GM21529 (cell line): Measurements from ENCODE around the gene PARP12.
A peak's percentile ranks its signal among the peaks of the same experiment; 100 is the strongest.

Source experiments
- ATAC-seq: cut with Tn5 transposase; IDR thresholded peaks from one replicate; pipeline ENCODE4 v1.9.1; 2021; ENCODE audit not compliant: unreplicated experiment

PARP12 gene

GRCh38 chr7:140036224-140036962 is 26.4 kb downstream of the PARP12 start:
- peak; percentile 73 for ATAC-seq

GRCh38 chr7:140035400-140036223 is 27.1 kb downstream of the PARP12 start:
- ATAC-seq: no peak

GRCh38 chr7:140034421-140034820 is 28.3 kb downstream of the PARP12 start:
- no peak for ATAC-seq

GRCh38 chr7:140033779-140034363 is 28.9 kb downstream of the PARP12 start:
- no peak for ATAC-seq

GRCh38 chr7:140033036-140033435 is 29.7 kb downstream of the PARP12 start:
- no peak for ATAC-seq

GRCh38 chr7:140031364-140031763 is 31.4 kb downstream of the PARP12 start:
- no peak for ATAC-seq

- ATAC-seq: no peak
These were observed 33.7 kb downstream of the PARP12 start for GRCh38 chr7:140029072-140029471.

- no peak for ATAC-seq
These were observed 34.4 kb downstream of the PARP12 start for GRCh38 chr7:140028311-140028710.

- ATAC-seq: no peak
These were observed 34.9 kb downstream of the PARP12 start for GRCh38 chr7:140027858-140028257.

GRCh38 chr7:140026935-140027334 is 35.8 kb downstream of the PARP12 start:
- no peak for ATAC-seq

- ATAC-seq: no peak
These were observed 36.8 kb downstream of the PARP12 start for GRCh38 chr7:140025814-140026433.

GRCh38 chr7:140025241-140025640 is 37.5 kb downstream of the PARP12 start:
- no peak for ATAC-seq

- ATAC-seq: no peak
These were observed 38.2 kb downstream of the PARP12 start for GRCh38 chr7:140024585-140024984.

GRCh38 chr7:140023728-140024127 is 39.0 kb downstream of the PARP12 start:
- ATAC-seq: no peak

- no peak for ATAC-seq
These were observed 40.1 kb downstream of the PARP12 start for GRCh38 chr7:140022582-140023211.

GRCh38 chr7:140021603-140022002 is 41.1 kb downstream of the PARP12 start:
- no peak for ATAC-seq

GRCh38 chr7:140019606-140020005 is 43.1 kb downstream of the PARP12 start:
- no peak for ATAC-seq

GRCh38 chr7:140019172-140019571 is 43.6 kb downstream of the PARP12 start:
- no peak for ATAC-seq

- ATAC-seq: no peak
These were observed 44.4 kb downstream of the PARP12 start for GRCh38 chr7:140018125-140019043.

GRCh38 chr7:140017543-140017942 is 45.2 kb downstream of the PARP12 start:
- no peak for ATAC-seq
